GM19463 (cell line): ENCODE measurements around the gene SLC3A2.
"Not testable (repeated sequence)": the region's sequence is repeated elsewhere in the genome, so short reads cannot be mapped to it uniquely, and the experiment has no call there.

Experiments used
- ATAC-seq: cut with Tn5 transposase; IDR thresholded peaks from one replicate; pipeline ENCODE4 v1.9.1; 2021; ENCODE audit warnings: mild to moderate bottlenecking, moderate library complexity; ENCODE audit not compliant: unreplicated experiment

The SLC3A2 gene

DNA sequence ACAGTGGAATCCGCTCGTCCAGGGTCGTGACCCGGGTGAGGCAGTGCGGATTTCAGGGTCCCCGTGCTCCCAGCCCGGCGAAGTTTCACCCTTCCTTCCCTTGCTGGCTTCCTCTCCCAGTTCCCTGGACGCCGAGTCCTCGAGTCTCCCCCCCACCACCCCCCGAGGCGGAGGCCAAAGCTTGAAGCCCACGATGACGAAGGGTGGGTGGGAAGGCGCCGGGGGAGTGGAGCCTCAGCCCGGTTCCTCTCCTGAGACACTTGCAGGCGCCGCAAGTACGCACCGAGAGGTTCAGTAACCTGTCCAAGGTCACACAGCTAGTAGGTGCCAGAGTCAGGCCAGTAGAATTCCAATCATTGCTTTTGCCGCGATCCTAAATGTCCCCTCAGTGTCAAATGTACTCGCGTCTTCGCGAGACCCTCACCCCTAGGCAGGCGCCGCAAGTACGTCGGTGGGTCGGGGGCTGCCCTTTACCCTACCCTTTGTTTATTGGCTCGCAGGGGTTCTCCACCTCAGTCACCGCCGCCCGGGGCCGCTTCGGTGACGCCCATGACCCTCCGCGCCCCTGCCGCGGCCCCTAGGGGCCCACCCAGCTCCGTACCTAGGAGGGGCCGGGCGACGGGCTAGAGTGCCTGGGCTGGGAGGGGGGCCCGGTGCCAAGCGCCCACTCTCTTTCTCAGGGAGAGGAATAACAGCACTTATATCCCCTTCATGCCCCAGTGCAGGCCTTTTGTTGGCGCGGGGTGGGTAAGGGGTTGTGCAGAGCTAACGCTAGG, 46.2 kb downstream of the SLC3A2 start:
- ATAC-seq = no peak

DNA sequence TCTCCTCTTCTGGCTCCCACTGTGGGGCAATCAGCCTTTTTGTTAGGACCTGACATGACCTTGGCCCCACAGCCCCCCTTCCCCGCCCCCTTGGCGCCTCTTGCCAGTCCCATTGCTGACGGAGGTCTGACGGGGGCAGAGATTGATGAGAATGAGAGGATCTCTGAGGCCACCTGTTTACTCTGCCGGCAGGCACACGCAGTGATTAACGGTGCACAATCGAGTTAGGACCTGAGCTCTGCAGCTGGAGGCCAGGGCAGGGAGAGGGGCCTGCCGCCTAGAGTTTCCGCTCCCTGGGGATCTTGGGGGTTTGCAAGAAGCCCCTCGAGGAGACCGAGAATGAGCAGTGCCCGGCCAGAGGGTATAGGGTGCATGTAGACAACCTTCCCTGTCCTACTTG, 47.3 kb downstream of the SLC3A2 start:
- no peak for ATAC-seq

DNA sequence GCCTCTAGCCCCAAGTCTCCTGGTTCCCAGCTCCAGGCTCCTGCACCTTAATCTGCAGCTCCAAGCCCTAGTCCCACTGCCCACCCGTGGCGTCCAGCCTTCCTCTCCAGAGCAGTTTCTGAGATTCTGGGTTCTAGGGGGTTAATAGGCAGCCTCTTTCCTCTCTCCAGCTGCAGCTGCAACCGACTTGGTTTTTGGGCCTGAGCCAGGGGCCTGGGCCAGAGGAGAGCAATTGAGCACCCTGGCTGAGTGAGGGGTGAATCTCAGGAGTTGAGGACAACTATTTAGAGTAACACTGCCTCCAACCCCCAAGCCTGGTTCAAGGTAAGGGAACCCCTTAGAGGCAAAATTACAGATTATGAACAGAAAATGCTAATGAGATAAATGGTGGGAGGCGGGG, 49.5 kb downstream of the SLC3A2 start:
- no peak for ATAC-seq

DNA sequence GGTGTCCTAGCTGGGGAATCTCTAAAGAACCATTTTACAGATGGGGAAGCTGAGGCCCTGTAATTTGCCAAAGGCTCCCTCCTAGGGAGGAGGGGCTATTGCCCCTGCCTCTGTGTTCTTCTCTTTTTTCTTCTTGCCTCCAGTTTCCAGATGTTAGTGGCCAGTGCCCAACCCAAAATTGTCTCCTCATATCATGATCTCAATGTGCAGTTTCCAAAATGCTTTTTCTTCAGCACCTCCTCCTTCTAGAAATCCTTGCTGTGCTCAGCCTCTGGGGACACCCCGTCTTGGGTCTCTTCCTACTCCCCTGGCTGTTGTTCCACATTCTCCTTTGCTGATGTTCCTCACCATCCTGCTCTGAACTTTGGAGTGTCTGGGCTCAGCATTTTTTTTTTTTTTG, 50.0 kb downstream of the SLC3A2 start:
- ATAC-seq = no peak

DNA sequence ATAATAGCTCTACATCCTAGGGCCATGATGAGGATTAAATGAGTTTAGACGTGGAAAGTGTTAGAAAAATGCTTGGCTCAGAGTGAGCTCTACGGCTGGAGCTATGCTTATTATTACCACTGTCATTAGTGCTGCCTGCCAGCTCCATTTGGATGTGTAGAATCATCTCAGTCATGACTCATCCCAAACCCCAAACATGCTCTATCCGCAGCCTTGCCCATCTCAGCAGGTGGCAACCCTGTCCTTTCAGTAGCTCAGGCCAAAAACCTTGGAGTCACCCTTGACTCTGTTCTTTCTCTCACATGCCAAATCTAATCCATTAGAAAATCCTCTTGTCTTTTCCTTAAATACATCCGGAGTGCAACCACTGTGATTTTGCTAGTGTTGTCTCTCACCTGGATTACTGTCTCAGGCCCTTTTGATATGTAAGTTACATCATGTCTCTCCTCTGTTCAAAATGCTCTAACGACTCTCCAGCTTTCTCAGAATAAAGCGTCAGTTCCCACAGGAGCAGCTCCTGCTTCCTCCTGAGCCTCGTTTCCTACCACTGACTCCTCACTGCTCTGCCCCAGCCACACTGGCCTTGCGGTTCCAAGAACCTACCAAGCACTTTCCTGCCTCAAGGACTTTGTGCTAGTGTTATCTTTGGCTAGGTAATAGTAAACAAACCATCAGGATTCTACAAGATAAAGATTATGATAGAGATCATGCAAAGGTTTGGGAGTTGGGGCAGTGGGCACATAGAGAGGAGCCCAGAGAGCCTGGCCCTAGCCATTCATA, 51.0 kb downstream of the SLC3A2 start:
- ATAC-seq = no peak

DNA sequence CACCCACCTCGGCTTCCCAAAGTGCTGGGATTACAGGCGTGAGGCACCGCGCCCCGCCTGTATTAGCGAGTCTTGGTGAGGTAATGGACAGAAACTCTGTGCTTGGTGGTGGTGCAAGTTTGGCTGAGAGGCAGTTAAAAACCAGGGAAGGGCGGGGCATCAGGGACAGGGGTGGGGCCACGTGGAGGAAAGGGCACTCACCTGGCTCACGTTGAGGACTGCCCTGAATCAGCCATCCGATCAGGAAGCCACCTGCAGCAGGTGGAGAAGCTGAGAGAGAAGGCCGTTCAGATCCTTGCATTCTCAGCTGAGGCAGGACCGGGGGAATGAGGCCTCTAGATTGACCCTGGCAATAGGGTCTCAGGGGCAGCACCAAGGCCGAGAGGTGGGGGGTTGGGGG, 52.6 kb downstream of the SLC3A2 start:
- ATAC-seq = no peak

DNA sequence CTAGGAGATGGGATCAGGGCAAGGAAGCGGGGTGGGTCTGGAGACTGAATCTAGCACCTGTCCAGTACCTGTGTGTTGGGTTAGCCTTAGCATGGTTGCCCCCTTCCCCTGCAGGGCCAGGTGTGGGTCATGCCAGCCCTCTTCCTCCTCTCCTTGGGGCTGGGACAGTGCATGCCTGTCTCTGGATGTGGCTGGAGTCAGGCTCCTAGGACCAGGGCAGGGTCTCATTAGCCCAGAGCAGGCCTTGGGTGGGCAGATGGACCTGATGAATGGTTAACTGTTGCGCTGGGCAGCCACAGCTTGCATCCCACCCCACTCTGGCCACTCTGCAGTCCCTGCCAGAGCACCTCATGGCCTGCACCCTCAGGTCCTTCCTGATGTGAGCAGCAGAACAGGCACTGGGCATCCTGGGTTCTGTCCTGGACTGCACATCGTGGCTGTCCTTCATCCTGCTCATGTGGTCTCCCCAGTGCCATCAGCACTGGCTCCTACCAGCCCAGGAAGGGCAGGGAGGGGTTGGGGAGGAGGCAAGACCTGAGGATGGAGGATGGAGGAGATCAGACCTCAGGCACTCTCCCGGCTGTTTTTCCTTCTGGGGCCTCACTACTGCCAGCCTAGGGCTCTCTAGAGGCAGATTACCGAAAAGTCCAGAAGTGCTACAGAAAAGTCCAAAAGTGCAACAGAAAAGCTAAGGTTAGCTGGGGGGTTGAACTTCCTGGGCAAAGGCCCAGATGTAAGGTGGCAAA, 53.2 kb downstream of the SLC3A2 start:
- no peak for ATAC-seq

DNA sequence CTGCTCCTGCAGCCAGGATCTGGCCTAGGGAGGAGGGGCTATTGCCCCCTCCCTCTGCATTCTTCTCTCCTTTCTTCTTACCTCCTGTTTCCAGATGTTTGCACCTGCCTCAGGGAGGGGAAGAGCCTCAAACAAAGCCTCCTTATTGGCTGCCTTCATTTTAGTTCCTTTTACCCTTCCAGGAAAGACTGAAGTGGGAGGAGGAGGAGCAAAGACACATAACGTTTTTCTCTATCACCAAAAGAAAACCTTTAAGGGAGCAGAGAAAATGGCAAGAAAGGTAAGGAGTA, 53.7 kb downstream of the SLC3A2 start:
- no peak for ATAC-seq

DNA sequence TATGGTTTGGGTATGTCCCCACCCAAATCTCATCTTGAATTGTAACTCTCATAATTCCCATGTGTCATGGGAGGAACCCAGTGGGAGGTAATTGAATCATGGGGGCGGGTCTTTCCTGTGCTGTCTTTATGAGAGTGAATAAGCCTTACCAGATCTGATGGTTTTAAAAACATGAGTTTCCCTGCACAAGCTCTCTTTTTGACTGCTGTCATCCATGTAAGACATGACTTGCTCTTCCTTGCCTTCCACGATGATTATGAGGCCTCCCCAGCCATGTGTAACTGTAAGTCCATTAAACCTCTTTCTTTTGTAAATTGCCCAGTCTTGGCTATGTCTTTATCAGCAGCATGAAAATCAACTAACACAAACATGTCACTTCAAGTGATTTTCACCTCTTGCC, 56.8 kb downstream of the SLC3A2 start:
- not testable (repeated sequence) for ATAC-seq
